ENCODE results near the gene RHBDL2.
"Not testable (repeated sequence)": the region's sequence is repeated elsewhere in the genome, so short reads cannot be mapped to it uniquely, and the experiment has no call there.

The RHBDL2 gene

DNA sequence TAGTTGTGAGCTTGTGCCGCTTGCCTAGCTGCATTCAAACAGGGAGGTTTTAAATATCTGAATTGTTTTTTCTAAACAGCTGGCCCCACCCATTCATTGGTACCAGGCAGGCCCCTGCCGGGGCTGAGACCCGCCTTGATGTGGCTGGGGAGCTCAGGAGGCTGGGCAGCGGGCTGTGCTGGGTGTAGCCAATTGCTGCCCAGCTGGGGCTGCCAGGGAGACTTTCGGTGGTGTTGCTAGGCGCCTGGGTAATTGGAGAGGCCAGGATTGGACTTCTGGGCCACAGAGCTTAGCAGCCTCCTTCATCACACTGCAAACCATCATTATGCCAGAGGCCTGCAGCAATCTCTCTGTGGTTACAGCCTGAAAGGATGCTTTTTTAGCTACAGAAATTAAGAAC is 12.2 kb downstream of the RHBDL2 start:
- DNase-seq = no peak

DNA sequence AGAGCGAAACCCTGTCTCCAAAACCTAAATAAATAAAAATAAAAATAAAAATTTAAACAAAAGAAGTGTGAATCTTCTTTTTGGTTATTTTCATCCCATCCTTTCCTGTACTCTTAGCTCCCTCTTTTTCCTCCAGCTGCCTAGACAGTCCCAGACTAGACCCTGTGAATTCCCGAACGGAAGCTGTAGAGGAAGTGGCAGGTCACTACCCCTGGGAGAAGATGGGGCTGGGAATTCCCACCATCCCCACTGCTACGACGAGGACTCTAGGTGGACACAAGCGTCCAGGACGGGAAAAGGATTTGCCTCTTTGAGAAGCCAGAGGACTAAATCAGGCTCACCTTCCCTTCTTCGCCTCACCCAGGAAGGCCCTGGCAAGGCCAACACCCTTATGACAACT is 12.6 kb downstream of the RHBDL2 start:
- DNase-seq = no peak

DNA sequence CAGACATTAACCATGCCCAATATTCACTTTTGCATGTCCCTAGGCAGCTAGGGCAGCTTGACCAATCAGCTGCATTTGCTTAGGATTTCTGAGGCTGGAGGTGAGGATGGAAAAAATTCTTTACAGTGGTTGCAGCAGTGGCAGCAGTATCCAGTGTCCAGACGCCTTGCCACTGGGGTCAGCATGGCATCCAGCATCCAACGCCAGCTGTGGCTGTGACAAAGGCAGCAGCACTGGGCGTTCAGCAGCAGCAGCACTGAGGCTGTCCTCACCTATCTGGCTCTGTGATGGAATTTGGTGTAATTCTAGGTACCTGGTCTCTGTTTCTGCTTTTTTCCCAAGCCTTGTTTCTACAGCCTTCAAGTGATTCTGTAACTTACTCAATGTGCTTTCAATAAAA is 15.5 kb downstream of the RHBDL2 start:
- DNase-seq = no peak

DNA sequence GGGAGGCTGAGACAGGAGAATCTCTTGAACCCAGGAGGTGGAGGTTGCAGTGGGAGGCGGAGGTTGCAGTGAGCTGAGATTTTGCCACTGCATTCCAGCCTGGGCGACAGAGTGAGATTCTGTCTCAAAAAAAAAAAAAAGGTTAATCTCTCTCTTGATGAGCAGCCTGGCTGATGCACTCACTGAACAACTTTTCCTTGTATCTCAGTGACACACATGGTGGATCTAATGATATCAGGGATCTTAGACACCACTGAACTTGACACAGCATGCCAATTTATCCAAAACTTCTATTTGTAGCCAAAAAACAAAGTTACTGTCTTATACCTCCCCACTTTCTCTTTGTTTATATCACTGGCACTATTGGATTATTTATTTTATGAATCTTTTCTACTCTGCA is 16.2 kb downstream of the RHBDL2 start:
- no peak for DNase-seq

DNA sequence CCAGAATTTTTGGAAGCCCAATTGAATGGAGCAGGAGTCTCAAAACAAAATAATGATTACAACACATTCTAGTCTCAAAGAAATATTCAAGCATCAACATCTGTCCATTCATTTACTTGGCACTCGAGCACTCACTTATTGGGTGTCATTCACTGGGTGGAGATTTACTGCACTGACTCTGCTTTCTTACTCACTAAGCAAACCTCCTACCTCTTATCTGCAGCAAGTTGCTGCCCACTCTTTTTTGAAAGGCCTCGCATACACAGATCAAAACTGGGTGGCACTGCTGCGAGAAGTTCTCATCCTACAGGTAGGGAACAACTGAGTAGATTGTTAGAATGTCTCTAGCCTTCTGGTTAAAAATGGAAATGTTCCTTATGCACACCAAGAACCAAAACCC is 18.0 kb downstream of the RHBDL2 start:
- no peak for DNase-seq

DNA sequence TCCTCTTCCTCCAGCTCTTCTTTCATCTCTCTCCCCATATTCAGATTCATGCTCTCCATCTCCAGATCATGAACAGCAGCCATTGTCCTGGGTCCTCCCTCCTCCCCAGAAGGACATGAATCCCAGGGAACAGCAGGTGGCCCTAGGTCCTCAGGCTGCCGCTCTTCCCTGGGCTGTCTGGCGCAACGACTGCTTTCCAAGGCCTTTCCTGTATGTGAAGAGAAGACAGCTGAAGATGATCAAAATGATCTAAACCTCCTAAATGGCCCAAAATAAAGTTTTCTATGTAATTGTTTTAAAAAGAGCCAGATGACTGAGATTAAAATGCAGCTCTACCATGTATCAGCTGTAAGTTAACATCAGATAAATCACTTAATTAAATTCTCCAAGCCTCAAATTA is 22.5 kb downstream of the RHBDL2 start:
- no peak for DNase-seq

DNA sequence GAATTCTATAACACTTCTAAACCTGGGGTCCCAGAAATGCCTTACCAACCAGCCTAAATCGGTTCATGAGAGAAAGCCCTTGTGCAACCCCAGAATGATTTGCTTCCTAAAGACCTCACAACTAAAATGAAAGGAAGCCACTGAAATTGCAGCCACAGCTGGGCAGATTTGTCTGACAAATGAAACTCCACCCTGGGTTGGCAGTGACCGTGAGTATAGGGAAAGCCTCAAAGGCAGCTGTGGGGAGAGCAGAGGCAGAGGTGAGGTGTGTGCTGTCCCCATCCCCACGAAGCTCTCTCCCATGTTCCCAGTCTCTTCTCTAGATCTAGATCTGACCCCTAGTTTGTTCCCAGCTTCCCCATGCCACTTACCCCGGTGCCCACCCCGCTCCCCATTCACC is 23.1 kb downstream of the RHBDL2 start:
- no peak for DNase-seq

DNA sequence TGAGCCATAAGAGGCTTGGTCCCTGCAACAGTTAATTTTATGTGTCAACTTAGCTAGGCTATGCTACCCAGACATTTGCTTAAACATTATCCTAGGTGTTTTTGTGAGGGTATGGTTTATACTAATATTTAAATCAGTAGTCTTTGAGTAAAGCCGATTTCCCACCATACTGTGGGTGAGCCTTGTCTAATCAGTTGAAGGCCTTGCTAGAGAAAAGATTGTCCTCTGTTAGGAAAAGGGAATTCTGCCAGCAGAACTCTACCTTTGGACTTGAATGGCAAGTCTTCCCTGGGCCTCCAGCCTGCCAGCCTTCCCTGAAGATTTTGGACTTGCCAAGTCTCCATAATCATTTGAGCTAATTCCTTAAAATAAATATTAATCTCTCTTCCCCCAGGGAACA is 23.9 kb downstream of the RHBDL2 start:
- DNase-seq = no peak

DNA sequence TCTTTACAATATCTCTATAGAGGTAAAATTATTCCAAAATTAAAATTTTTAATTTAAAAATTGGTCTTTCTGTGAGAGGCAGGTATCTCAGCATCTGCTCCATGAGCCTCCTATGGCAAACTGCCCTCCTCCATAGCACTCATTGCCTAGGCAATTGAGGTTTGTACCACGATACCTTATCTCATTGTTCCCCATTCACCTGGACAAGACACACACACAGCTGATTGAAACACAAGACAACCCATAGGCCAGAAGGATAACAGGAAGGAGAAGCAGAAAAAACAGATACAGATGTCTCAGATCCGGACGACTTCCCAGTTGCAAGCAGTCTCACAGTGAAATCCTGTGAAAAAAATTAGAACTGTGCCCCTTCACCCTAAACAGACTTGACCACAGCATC is 24.3 kb downstream of the RHBDL2 start:
- DNase-seq = no peak

DNA sequence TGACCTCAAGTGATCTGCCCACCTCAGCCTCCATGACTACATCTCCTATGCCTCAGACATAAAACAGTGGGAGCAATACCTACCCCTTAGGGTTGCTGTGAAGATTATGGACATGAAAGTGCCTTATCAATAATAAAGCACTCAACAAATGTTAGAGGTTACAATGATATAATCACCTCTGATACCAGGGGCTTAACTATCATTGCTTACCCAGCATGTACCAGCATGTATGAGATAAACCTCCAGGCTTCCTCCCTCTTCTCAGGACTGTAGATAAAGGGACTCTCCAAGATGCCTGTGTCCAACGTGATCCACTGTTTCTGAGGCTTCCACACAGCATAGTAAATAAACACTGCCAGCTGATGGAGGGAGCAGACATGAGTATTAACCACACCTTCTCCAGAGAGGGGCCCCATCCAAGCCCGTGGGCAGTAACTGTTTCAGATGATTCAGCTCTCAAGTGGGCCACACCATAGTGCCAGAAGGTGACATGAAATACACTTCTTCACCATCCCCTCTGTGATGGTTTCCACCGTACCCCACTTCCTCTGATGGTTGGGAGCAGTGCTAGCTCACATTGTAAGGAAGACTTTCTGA is 26.2 kb downstream of the RHBDL2 start:
- DNase-seq = no peak

DNA sequence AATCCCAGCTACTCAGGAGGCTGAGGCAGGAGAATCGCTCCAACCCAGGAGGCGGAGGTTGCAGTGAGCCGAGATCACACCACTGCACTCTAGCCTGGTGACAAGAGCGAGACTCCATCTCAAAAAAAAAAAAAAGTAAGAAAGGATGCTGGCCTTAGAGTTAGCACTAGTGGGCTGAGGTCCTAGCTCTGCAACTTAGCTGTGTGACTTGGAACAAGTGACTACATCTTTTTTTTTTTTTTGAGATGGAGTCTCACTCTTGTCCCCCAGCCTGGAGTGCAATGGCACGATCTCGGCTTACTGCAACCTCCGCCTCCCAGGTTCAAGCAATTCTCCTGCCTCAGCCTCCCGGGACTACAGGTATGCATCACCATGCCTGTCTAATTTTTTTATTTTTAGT is 26.7 kb downstream of the RHBDL2 start:
- DNase-seq = not testable (repeated sequence)

DNA sequence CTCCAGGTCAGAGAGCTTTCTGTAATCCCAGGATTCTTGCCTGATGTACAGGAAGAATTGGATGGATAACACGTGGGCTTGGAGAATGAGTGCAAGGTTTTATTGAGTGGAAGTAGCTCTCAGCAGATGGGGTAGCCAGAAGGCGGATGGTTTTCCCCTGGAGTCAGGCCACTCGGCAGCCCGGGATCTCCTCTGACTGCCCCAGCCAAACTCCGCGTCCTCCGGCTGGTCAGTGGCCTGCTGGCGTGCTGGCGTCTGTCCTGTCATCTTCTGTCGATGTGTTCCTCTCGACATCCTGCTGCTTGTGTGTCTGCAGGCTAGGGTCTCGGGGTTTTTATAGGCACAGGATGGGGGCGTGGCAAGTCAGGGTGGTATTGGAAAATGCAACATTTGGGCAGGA is 32.8 kb downstream of the RHBDL2 start:
- no peak for DNase-seq

DNA sequence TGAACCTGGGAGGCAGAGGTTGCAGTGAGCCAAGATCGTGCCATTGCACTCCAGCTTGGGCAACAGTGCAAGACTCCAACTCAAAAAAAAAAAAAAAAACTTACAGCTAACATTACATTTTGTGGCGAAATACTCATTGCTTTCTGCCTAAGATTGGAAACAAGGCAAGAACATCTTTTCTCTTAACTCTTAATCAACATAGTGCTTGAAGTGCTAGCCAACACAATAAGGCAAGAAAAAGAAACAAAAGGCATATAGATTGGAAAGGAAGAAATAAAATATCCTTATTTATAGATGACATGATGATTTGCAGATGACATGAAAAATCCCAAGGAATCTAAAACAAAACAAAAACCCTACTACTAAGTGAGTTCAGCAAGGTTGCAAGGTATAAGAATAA is 35.6 kb downstream of the RHBDL2 start:
- no peak for DNase-seq

DNA sequence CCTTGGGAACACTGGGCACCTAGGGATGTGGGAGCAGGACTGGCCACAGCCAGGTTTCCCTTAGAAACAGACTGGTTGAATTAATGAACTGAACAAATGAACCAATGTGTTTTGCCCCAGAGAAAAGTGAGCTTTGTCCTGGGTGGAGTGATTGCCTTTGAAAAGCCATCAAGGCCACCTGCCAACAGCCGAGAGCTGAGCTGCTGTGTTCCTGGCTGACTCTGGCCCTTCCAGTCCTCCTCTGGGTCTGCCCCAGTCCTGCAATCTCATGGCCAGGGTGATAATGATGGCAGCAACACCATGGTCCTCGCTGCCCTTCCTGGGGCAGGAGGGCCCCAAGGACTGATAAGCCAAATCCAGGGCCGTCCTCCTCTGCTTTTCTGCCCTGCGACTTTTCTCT is 42.1 kb downstream of the RHBDL2 start:
- DNase-seq = no peak

DNA sequence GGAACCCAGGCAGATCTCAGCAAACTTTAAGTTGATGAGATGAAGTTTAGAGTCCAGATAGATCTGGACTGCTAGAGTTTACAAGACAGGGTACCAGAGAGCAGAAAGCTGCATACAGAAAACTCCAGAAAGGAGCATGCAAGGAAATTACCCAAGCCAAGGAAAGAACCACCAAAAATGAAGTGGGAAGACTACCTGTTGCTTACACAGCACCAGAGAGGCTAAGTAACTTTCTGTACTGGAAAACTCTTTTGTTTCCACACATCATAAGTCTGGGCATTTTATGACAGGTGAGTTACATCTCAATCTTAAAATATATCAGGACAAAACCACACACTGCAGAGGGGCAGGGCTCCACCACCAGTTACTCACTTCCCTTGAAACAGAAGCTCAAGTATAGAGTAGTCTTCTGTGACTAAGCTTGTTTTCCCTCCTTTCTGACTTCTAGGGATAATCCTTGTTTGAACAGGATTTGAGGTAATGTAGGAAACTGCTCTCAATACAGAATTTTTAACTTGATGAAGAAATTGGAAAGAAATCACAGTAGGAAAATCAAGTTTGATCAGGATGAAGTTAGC is 42.9 kb downstream of the RHBDL2 start:
- no peak for DNase-seq

DNA sequence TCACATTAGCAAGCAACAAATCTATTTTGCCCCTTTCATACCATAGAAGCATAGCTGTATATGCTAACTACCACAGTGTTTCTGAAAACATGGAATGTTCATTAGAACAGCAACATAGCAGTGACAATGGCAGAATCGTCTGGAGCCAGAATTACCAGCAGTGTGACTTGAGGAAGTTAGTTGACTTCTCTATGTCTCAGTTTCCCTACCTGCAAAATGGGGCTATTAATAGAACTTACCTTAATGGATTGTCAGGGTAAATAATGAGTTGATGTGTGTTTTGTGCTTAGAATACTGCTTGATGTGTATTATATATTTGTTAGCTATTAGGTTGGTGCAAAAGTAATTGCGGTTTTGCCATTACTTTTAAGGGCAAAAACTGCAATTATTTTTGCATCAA is 45.5 kb downstream of the RHBDL2 start:
- no peak for DNase-seq

DNA sequence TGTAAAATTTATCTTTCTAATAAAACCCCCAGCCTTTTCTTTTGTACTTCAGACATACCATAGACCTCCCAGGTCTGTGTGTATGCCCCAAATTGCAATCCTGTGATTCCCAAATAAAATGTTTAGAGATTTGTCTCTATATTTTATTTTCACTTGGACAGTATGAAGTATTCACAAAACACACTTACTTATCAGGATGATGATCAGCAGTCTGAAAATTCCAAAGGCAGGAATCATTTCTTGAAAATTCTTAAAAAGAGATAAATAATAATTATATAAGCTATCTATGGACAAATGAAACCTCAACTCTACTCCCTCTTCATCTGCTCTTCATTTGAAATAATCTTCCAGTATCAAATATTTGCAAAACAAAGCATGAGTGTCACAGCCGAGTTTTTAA is 48.7 kb downstream of the RHBDL2 start:
- no peak for DNase-seq

DNA sequence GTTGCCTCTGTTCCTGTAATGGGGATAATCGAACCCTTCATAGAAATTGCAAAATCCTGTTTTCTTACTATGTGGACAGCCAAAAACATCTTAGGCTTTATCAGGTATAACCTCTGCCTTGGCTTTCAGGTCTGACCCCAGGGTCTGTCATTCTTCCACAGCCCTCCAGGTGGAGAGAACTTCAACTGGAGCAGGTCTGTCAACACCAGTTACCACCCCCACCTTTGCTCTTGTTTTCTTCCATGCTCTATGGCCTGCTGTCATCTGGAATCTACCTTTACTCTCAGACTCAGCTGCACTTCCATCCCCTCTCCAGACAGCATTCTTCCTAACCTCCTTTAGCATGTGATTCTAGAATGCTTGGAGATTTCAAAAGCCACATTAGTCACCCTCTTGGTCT is 49.9 kb downstream of the RHBDL2 start:
- no peak for DNase-seq

DNA sequence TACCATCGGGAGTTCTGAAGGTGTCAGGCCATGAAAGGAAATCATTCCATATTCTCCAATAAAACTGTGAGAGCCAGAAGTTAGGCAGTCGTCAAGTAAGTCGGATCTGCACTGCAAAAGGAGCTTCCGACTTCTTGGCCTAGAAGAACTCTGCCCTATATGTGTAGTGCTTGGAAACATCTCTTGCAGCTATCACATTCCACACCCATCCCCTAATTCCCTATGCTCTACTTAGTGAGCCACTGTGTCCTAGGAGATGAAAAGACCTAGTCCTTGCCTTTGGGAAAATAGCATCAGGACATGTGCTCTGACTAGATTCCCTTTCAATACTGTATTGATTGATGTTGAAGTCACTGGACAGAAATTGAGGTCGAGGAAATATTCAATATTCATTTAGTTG is 52.0 kb downstream of the RHBDL2 start:
- DNase-seq = no peak

DNA sequence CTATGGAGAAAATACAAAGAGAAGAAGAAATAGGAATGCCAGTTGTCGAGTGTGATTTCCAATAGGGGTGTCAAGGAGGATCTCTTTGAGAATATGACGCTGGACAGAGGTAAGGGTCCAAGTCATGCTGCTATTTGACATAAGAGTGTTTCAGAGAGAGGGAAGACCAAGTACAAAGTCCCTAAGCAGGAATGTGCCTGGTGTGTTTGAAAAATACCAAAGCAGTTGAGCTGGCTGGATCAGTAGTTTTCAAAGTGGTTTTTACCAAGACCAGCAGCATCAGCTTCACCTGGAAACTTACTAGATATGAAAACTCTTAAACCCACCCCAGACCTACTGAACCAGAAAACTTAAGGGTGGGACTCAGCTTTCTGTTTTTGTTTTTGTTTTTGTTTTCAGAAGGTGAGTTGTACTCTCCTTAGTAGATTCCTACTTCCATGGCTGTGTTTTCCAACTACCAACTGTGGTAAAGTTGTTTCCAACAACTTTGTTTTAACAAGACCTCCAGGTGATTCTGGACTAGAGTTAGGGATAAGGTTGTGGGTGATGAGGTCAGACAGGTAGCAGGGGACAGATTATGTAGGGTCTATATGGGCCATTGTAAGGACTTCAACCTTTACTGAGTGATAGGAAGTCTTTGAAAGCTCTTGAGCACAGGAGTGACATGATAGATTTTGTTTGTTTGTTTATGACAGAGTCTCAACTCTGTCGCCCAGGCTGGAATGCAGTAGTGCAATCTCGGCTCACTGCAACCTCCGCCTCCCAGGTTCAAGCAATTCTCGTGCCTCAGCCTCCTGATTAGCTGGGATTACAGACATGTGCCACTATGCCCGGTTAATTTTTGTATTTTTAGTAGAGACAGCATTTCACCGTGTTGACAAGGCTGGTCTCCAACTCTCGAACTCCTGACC is 53.0 kb downstream of the RHBDL2 start:
- no peak for DNase-seq

DNA sequence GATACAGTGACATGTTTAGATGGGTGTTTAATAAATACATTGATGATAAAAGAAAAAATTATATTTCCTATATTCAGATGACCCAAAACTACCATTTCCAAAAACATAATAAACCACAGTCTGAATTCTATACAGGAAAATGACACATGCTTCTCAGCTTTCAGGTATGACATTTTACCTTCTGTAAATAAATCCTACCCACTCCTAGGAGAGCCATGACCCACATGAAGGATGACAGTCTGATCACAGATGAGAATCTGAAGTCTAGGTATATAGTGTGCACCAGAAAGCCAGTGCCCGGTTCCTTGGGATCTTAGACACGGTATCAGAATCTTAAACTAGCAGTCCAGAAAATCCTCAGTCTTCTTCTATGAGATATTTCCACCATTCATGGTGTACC is 56.5 kb downstream of the RHBDL2 start:
- no peak for DNase-seq

DNA sequence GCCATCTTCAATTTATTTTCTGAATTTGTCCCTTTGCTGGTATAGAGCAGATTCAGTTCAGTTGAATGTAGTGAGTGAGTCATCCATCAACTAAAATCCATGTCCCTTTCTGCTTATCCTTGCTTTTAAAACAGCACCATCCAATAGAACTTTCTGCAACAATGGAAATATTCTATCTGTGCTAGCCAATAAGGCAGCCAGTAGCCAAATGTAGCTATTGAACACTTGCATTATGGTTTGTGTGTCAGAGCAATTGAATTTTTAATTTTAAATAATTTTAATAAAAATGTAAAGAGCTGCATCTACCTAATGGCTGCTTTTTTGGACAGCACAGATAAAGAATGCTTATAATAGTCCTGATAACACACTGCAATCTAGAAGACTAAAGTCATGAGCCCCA is 60.1 kb downstream of the RHBDL2 start, which contains the start of gene GJA9:
TSS of gene GJA9 (minus strand) at position 101 of the 400 bp plus-strand sequence. CDS start 5,489 bp downstream, outside the sequence.
- no peak for DNase-seq

DNA sequence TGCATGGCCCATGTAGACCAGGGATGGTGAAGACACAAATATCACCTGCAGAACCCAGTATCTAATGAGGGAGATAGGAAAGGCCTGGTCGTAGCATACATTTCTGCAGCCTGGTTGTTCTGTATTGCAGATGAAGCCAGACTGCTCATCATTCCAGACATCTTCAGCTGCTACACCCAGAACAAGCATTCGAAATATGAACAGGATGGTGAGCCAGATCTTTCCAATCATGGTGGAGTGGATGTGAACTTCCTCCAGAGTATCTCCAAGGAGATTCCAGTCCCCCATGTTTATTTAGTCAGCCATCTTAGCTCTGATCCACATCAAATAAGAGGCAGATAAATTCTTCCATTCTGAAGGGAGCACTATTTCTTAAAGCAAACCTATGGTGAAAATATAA is 65.8 kb downstream of the RHBDL2 start:
- no peak for DNase-seq
